ENCODE data around the gene USP6NL.

DNA sequence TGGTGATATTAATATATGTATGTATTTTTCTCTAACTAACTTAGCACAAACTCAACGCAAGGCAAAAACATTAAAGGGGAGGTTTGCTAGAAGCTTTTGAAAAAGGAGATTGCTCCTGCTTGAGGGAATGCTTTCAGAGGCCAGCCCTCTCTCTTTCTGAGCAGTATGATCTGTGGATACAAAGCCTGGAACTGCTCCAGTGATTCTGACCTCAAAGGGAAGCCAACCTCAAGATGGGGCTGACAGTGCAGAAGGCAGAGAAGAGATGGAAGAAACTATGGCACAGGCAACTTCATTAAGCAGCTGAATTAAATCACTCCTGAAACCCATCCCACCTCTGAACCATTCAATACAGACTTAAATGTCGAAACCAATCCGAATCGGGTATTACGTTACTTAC, 102.4 kb downstream of the USP6NL start:
- TF ChIP-seq, protein P1, sequence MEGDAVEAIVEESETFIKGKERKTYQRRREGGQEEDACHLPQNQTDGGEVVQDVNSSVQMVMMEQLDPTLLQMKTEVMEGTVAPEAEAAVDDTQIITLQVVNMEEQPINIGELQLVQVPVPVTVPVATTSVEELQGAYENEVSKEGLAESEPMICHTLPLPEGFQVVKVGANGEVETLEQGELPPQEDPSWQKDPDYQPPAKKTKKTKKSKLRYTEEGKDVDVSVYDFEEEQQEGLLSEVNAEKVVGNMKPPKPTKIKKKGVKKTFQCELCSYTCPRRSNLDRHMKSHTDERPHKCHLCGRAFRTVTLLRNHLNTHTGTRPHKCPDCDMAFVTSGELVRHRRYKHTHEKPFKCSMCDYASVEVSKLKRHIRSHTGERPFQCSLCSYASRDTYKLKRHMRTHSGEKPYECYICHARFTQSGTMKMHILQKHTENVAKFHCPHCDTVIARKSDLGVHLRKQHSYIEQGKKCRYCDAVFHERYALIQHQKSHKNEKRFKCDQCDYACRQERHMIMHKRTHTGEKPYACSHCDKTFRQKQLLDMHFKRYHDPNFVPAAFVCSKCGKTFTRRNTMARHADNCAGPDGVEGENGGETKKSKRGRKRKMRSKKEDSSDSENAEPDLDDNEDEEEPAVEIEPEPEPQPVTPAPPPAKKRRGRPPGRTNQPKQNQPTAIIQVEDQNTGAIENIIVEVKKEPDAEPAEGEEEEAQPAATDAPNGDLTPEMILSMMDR (conservative IDR thresholded peaks at IDR 0.05 in 1 of 2, IDR thresholded peaks at IDR 0.05 in 1 of 2; ENCODE audit: extremely low read depth in 1 of 2, insufficient read depth in 1 of 2, low read depth in 1 of 2, low read length in 2 of 2), result no peak
- TF ChIP-seq EZH2 (IDR thresholded peaks at IDR 0.05; ENCODE audit: borderline replicate concordance, low read length), result no peak
